Measurements from ENCODE around the gene ALDOC.

GRCh38 chr17:28536532-28537218 lies 40.0 kb downstream of the ALDOC start:
- TF ChIP-seq POLR2A (IDR thresholded peaks at IDR 0.05; ENCODE audit: low read length) (no peak), GATA1 (IDR thresholded peaks at IDR 0.05; ENCODE audit: low read depth, low read length) (no peak)

All from erythroblast (primary cell).